ENCODE data around the gene CD37. TPM values are rescaled to one million over a fixed set of nuclear protein-coding genes. Genes with fewer than 3 reads are reported as not detected.

The CD37 gene
- total RNA-seq, 1 experiment from 2014 or later = 0.76 TPM

- Histone ChIP-seq H3K27me3 (ENCODE audit: insufficient read depth, low read length) (no peaks in the 10 kb centered on the region), H4K20me1 (ENCODE audit: insufficient read depth) (no peaks in the 10 kb centered on the region), H3K79me2 (ENCODE audit: insufficient read depth, low read length) (no peaks in the 10 kb centered on the region), H3K4me1 (ENCODE audit: control insufficient read depth in 1 of 2, insufficient read depth in 2 of 2, low read length in 2 of 2) (peaks cover 0 to 6% of the 10 kb centered on the region in 2 experiments; a peak in 1 of 4 replicates), H3K4me3 (replicated peaks in 1 of 2; ENCODE audit: low read depth in 1 of 2, low read length in 2 of 2) (no peak overlapping the region), H3K9me2 (ENCODE audit: insufficient read depth) (no peaks in the 10 kb centered on the region), H3K4me2 (ENCODE audit: low read length) (no peak overlapping the region), H3K9ac (ENCODE audit: low read length) (no peak overlapping the region), H3K27ac (ENCODE audit: low read depth, low read length) (no peak overlapping the region), H2AFZ (ENCODE audit: low read depth, low read length, poor library complexity, severe bottlenecking) (no peak overlapping the region), H3K9me3 (ENCODE audit: control insufficient read depth in 1 of 2, insufficient read depth in 1 of 2, low read depth in 1 of 2, low read length in 2 of 2) (no peaks in the 10 kb centered on the region), H3K36me3 (ENCODE audit: control insufficient read depth in 1 of 2, insufficient read depth in 2 of 2, low read length in 2 of 2) (peaks cover 3 to 11% of the 10 kb centered on the region in 2 experiments; a peak in 3 of 4 replicates)
- RAD21 ChIA-PET (ENCODE audit: low non-redundant PET in 1 of 2, low total read pairs in 2 of 2, uncharacterized antibody in 2 of 2, unreplicated experiment in 2 of 2) = no interaction called here
- no TSS peak for BruUV-seq (replicated peaks)
- TF ChIP-seq YY1 (IDR thresholded peaks at IDR 0.05; ENCODE audit: extremely low read depth, insufficient replicate concordance, low read depth, low read length) (no peak), RAD21 (IDR thresholded peaks at IDR 0.05; ENCODE audit: low read depth) (no peak)
- no peak for ATAC-seq
- DNase-seq (ENCODE audit: low read depth, low spot score) = no peak
- intact Hi-C loops (cut with micrococcal nuclease) = no loop called here
- CTCF ChIA-PET = no interaction called here
- POLR2A ChIA-PET = interaction anchor here (0.5 kb wide), 1 partner anchor 15 kb away, joined by 4 read pairs; no protein-coding TSS in a partner anchor
Observed at GRCh38 chr19:49337267-49338022, 2.2 kb downstream of the CD37 start.

GRCh38 chr19:49338023-49338677 lies 2.9 kb downstream of the CD37 start:
- ChIA-PET POLR2A (interaction anchor here (0.5 kb wide), 1 partner anchor 15 kb away, joined by 4 read pairs; no protein-coding TSS in a partner anchor), RAD21 (ENCODE audit: low non-redundant PET in 1 of 2, low total read pairs in 2 of 2, uncharacterized antibody in 2 of 2, unreplicated experiment in 2 of 2) (no interaction called here), CTCF (no interaction called here)
- TF ChIP-seq EZH2phosphoT487 (IDR thresholded peaks at IDR 0.05; ENCODE audit: borderline replicate concordance) (no peak), SIN3A (IDR thresholded peaks at IDR 0.05; ENCODE audit: low read depth) (no peak), JUND (IDR thresholded peaks at IDR 0.05) (no peak), ELF1 (IDR thresholded peaks at IDR 0.05; ENCODE audit: borderline replicate concordance, low read depth) (no peak)
- no peak overlapping the region for H3K27ac ChIP-seq (ENCODE audit: low read depth, low read length)
- H3K36me3 ChIP-seq (ENCODE audit: control insufficient read depth in 1 of 2, insufficient read depth in 2 of 2, low read length in 2 of 2) = peaks cover 9 to 18% of the 10 kb centered on the region in 2 experiments; a peak in 3 of 4 replicates
- no peaks in the 10 kb centered on the region for H3K9me3 ChIP-seq (ENCODE audit: control insufficient read depth in 1 of 2, insufficient read depth in 1 of 2, low read depth in 1 of 2, low read length in 2 of 2)
- H2AFZ ChIP-seq (ENCODE audit: low read depth, low read length, poor library complexity, severe bottlenecking) = no peak overlapping the region
- H3K4me3 ChIP-seq (replicated peaks in 1 of 2; ENCODE audit: low read depth in 1 of 2, low read length in 2 of 2) = no peak overlapping the region
- no peaks in the 10 kb centered on the region for H3K9me2 ChIP-seq (ENCODE audit: insufficient read depth)
- no peak overlapping the region for H3K9ac ChIP-seq (ENCODE audit: low read length)
- H3K27me3 ChIP-seq (ENCODE audit: insufficient read depth, low read length) = no peaks in the 10 kb centered on the region
- no peaks in the 10 kb centered on the region for H4K20me1 ChIP-seq (ENCODE audit: insufficient read depth)
- DNase-seq (ENCODE audit: low read depth, low spot score) = no peak
- BruUV-seq (replicated peaks) = no TSS peak
- H3K79me2 ChIP-seq (ENCODE audit: insufficient read depth, low read length) = no peaks in the 10 kb centered on the region
- intact Hi-C loops (cut with micrococcal nuclease) = no loop called here
- peaks cover 0 to 6% of the 10 kb centered on the region in 2 experiments; a peak in 1 of 4 replicates for H3K4me1 ChIP-seq (ENCODE audit: control insufficient read depth in 1 of 2, insufficient read depth in 2 of 2, low read length in 2 of 2)
- no peak for ATAC-seq
- no peak overlapping the region for H3K4me2 ChIP-seq (ENCODE audit: low read length)
